Left forelimb (tissue), 1 donor: ENCODE measurements around the gene SCTR.
A peak's percentile ranks its signal among the peaks of the same experiment; 100 is the strongest.

ENCODE experiments used
- DNase-seq: peaks from one replicate; pipeline ENCODE4 v3.0.0-alpha.2; 2018; ENCODE audit warnings: low spot score

SCTR gene

DNA sequence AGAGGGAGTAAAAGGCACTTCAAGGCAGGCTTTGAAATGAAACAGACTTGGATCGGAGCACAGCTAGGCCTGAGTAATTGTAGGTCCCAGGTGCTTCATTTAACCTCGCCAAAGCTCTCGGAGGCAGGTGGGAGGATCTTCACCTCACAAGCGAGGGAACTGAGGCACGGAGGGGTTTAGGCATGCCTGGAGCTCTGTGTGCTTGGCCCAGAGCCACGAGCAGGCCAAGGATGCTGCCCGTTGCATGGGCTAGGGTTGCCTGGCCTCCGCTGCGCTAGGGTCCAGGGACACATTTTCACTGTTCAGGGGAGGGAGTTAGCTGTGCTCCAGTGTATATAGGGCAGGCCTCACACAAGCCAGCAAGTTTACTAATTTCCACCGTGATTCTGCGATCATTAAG, 81.4 kb downstream of the SCTR start:
- DNase-seq, result no peak

DNA sequence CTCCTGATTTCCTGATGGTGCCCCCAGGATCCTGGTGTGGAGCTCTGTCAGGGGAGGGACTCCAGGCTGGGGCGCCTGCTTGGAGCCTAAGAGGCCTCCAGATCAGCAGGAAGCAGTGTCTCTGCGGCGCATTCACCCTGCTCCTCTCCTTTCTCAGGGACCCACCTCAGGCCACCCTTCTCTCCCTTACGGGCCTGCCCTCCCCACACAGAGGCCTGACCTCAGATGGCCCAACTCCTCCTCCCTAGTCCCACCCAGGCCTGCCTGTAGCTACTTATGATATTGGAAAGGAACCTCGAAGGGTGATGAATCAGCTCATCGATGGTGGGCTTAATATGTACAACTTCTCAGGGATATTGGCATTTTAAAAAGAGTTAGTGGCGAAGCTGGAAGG, 82.1 kb downstream of the SCTR start:
- DNase-seq, result no peak

DNA sequence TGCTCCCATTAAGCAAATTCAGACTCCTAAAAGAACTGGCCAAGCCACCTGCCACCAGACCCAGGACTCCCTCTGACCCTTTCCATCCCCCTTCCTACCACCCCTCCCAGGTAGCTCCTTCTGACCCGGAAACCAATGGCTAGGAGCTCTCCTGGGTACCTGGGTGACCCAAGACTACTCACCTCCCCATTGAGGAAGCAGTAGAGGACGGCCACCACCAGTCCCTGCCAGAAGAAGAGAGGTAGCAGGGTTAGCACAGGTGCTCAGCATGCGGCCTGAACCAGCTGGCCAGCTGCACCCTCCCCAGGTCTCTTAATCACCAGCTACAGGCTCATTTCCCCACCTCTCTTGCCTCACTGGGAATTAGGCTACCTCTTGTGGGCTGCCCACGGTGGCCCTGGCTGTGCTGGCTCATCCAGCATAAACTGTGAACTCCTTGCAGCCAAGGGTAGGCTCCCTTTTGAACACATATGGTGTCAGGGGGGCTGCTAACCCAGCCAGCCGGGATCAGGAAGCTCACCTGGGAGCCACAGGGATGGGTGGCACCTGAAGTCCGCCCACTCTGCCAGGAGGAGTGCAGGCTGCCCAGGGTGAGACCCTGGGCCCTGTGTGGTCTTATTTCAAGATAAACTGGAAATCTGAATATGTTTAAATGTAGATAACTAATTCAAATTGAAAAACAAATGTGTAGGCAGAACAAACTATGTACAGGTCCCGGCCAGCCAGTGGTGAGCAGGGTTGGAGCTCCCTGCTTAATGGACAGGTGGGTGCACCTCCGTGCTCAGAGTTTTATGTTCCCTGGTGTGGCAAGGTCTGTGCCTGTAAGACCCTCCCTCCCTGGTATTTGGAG, 82.7 kb downstream of the SCTR start:
- DNase-seq, result no peak

DNA sequence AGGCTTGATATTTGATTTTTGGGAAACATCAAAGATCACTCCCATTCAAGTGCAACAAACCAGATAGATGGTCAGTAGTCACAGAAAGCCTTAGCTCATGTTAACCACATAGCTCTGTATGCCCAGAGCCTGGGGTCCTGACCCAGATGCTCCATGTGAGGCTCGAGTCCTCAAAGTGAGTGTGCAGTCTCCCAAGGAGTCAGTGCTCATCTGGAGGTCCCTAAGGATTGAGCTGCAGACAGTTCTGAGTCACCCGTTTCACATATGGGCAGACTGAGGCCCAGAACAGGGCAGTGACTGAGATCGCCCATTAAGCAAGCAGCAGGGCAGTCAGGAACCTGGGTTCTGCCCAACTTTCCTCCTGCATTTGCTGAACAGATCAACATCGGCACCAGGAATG, 83.4 kb downstream of the SCTR start:
- no peak for DNase-seq

- DNase-seq, result no peak
Measured at GRCh38 chr2:119440501-119440870, 83.8 kb downstream of the SCTR start.

GRCh38 chr2:119439574-119440500, 84.4 kb downstream of the SCTR start:
- no peak for DNase-seq

- no peak for DNase-seq
Measured at GRCh38 chr2:119438726-119439284, 85.5 kb downstream of the SCTR start.

GRCh38 chr2:119438128-119438656, 86.1 kb downstream of the SCTR start:
- DNase-seq, result no peak

DNA sequence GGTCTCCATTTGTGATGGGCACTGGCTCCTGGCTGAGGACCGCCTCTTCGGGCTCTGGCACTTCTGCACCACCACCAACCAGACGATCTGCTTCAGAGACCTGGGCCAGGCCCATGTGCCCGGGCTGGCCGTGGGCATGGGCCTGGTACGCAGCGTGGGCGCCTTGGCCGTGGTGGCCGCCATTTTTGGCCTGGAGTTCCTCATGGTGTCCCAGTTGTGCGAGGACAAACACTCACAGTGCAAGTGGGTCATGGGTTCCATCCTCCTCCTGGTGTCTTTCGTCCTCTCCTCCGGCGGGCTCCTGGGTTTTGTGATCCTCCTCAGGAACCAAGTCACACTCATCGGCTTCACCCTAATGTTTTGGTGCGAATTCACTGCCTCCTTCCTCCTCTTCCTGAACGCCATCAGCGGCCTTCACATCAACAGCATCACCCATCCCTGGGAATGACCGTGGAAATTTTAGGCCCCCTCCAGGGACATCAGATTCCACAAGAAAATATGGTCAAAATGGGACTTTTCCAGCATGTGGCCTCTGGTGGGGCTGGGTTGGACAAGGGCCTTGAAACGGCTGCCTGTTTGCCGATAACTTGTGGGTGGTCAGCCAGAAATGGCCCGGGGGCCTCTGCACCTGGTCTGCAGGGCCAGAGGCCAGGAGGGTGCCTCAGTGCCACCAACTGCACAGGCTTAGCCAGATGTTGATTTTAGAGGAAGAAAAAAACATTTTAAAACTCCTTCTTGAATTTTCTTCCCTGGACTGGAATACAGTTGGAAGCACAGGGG, 87.1 kb downstream of the SCTR start:
- DNase-seq, result no peak

GRCh38 chr2:119435953-119436297, 88.4 kb downstream of the SCTR start:
- no peak for DNase-seq

- DNase-seq, result no peak
Measured at GRCh38 chr2:119435081-119435952, 89.0 kb downstream of the SCTR start.

DNA sequence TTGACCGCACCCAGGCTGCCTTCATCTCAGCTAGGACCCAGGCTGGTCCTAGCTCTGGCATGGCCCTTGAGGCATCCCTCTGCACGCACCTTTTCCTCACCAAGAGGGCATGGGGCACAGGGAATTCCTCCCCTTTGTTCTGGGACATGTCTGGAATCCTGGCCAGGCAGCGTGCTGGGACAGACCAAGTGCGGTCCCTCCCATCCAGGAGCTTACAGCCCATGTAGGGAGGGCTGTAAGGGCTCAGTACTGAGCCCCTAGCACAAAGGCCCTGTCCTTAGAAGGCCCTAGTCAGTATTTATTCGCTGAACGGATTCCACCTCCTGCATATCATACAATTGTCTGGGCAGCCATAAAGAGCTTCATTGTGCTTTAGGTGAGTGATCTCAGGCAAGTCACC, 89.6 kb downstream of the SCTR start:
- no peak for DNase-seq

GRCh38 chr2:119433636-119434327, 90.5 kb downstream of the SCTR start:
- DNase-seq, result no peak

DNA sequence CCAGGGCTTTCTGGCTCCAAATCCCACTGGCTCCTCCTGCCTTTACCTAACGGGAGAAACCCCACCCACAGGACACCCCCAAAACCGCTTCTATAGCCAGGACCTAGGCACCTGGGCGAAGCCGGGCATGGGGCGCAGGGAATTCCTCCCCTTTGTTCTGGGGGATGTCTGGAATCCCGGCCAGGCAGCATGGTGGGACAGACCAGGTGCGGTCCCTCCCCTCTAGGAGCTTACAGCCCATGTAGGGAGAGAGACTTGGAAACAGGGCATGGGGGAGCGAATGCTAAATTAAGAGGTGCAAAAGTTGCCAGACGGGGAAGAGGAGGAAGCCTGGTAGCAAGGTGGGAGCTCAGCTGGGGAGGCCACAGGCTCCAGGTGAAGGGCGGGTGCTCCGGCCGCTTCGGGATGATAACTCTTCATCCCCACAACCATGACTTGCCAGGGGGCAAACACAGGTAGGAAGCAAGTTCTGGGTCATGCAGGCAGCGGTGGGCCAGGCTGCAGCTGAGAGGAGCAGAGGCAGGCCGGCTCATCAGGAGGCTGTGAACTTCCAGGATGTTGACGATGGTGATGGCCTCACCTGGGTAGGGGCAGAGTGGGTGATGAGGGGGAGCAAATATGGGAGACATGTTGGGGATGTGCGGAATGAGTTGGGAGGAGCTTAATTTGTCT, 91.3 kb downstream of the SCTR start:
- DNase-seq, result no peak

- DNase-seq, result no peak
Measured at GRCh38 chr2:119431976-119432850, 92.1 kb downstream of the SCTR start.

GRCh38 chr2:119431155-119431975, 92.9 kb downstream of the SCTR start, which contains the start of gene TMEM37:
TMEM37 (plus strand) TSS chr2:119431854; CDS start chr2:119431904, 50 bp downstream.
- DNase-seq, result peak; percentile 81

GRCh38 chr2:119430023-119430498, 94.2 kb downstream of the SCTR start:
- DNase-seq, result no peak
